Measurements from ENCODE around the gene ZNF512.
"Not testable (repeated sequence)": the region's sequence is repeated elsewhere in the genome, so short reads cannot be mapped to it uniquely, and the experiment has no call there.

The ZNF512 gene

GRCh38 chr2:27584597-27584996 lies 1.8 kb downstream of the ZNF512 start:
- no peak for DNase-seq

GRCh38 chr2:27587025-27587424 lies 4.2 kb downstream of the ZNF512 start:
- DNase-seq, result peak; percentile 1

- DNase-seq, result no peak
Measured at GRCh38 chr2:27588308-27588707, 5.5 kb downstream of the ZNF512 start.

GRCh38 chr2:27591745-27592144 lies 8.9 kb downstream of the ZNF512 start:
- DNase-seq, result no peak

- DNase-seq, result no peak
Measured at GRCh38 chr2:27593240-27593639, 10.4 kb downstream of the ZNF512 start.

GRCh38 chr2:27594020-27594703 lies 11.3 kb downstream of the ZNF512 start:
- DNase-seq, result not testable (repeated sequence)

- DNase-seq, result not testable (repeated sequence)
Measured at GRCh38 chr2:27595412-27595811, 12.6 kb downstream of the ZNF512 start.

GRCh38 chr2:27596627-27597026 lies 13.8 kb downstream of the ZNF512 start:
- no peak for DNase-seq

- no peak for DNase-seq
Measured at GRCh38 chr2:27606611-27607010, 23.8 kb downstream of the ZNF512 start.

- DNase-seq, result no peak
Measured at GRCh38 chr2:27613985-27614384, 31.1 kb downstream of the ZNF512 start.

- DNase-seq, result no peak
Measured at GRCh38 chr2:27615316-27615715, 32.5 kb downstream of the ZNF512 start.

GRCh38 chr2:27621524-27621923 lies 38.7 kb downstream of the ZNF512 start:
- DNase-seq, result no peak

- DNase-seq, result no peak
Measured at GRCh38 chr2:27622921-27623384, 40.1 kb downstream of the ZNF512 start.

GRCh38 chr2:27624943-27625342 lies 42.1 kb downstream of the ZNF512 start:
- DNase-seq, result no peak

- DNase-seq, result not testable (repeated sequence)
Measured at GRCh38 chr2:27626323-27626722, 43.5 kb downstream of the ZNF512 start.

- not testable (repeated sequence) for DNase-seq
Measured at GRCh38 chr2:27626921-27627320, 44.1 kb downstream of the ZNF512 start.

GRCh38 chr2:27627963-27628766 lies 45.3 kb downstream of the ZNF512 start:
- no peak for DNase-seq

GRCh38 chr2:27628767-27629709 lies 46.2 kb downstream of the ZNF512 start, which contains the start of the genes CCDC121 and GPN1:
Gene CCDC121, minus strand, starts transcription at chr2:27629012. Its CDS starts 1,213 bp downstream, at chr2:27627799.
Gene GPN1, plus strand, starts transcription at chr2:27629050. Its CDS starts 9 bp downstream, at chr2:27629059.
- peak; percentile 98 for DNase-seq

GRCh38 chr2:27630257-27630656 lies 47.4 kb downstream of the ZNF512 start:
- DNase-seq, result not testable (repeated sequence)

GRCh38 chr2:27634291-27634690 lies 51.4 kb downstream of the ZNF512 start:
- no peak for DNase-seq

GRCh38 chr2:27636766-27637165 lies 53.9 kb downstream of the ZNF512 start:
- DNase-seq, result no peak

GRCh38 chr2:27638037-27638637 lies 55.3 kb downstream of the ZNF512 start:
- DNase-seq, result no peak

Measured in stimulated activated naive CD4-positive, alpha-beta T cell treated with Interleukin-2 at 50 U/mL for 16 hours (primary cell).